K562 (cell line): ENCODE measurements around the gene SIRT4. TPM values are rescaled to one million over a fixed set of nuclear protein-coding genes. Genes with fewer than 3 reads are reported as not detected.

Source experiments
- ASH1L ChIP-seq: fragments of 450-650 bp; IDR thresholded peaks from 2 replicates; pipeline ENCODE4 v1.6.1; 2018; ENCODE audit warnings: borderline replicate concordance, mild to moderate bottlenecking, low read depth; ENCODE audit not compliant: partially characterized antibody
- BMI1 ChIP-seq: fragments of 150-350 bp; IDR thresholded peaks from 2 replicates; pipeline ENCODE4 v1.6.1; 2014; ENCODE audit warnings: low read length
- EGR1 ChIP-seq: fragments of 450-650 bp; conservative IDR thresholded peaks from 2 replicates; pipeline ENCODE4 v1.6.1; 2017; ENCODE audit warnings: mild to moderate bottlenecking
- FOXJ2 ChIP-seq: fragments of 200-800 bp; sonication (Bioruptor generic); IDR thresholded peaks from 2 replicates; pipeline ENCODE4 v1.6.1; 2016; ENCODE audit warnings: missing genetic modification characterization, missing compliant biosample characterization
- GATAD2A ChIP-seq: fragments of 450-650 bp; IDR thresholded peaks from 2 replicates; pipeline ENCODE4 v1.6.1; 2017
- HCFC1 ChIP-seq: IDR thresholded peaks from 2 replicates; pipeline ENCODE4 v1.6.1; 2012; ENCODE audit warnings: low read depth, low read length, improper control_type of control experiment
- MBD2 ChIP-seq: sonication (generic); IDR thresholded peaks from 2 replicates; pipeline ENCODE4 v1.6.1; 2016; ENCODE audit warnings: low read depth, borderline replicate concordance
- POLR2H ChIP-seq: IDR thresholded peaks from 2 replicates; pipeline ENCODE4 v1.6.1; 2016; ENCODE audit warnings: missing genetic modification characterization, low read depth, mild to moderate bottlenecking, control low read depth, missing compliant biosample characterization, moderate library complexity
- PRPF4 ChIP-seq: fragments of 200-400 bp; formaldehyde crosslinking; IDR thresholded peaks from one replicate; pipeline ENCODE4 v1.6.1; 2017; ENCODE audit warnings: low read length, low read depth, mild to moderate bottlenecking; ENCODE audit not compliant: insufficient read depth, poor library complexity, severe bottlenecking
- SRF ChIP-seq, 2 experiments: fragments of 250-450, 450-650 bp in 1 of 2; sonication (Bioruptor Pico) in 1 of 2; sonication (generic) in 1 of 2; formaldehyde crosslinking; IDR thresholded peaks; 2 replicates each; pipeline versions ENCODE4 v1.5.0 to v1.5.1; 2020 to 2022; ENCODE audit warnings: mild to moderate bottlenecking in 1 of 2, missing genetic modification reagents in 1 of 2
- SUPT5H ChIP-seq: fragments of 450-650 bp; IDR thresholded peaks from 2 replicates; pipeline ENCODE4 v1.6.1; 2016
- U2AF2 ChIP-seq: fragments of 200-400 bp; formaldehyde crosslinking; optimal IDR thresholded peaks from 2 replicates; pipeline ENCODE3; 2017; ENCODE audit warnings: low read depth, mild to moderate bottlenecking, low read length
- ZNF282 ChIP-seq: sonication (generic); formaldehyde crosslinking; IDR thresholded peaks from 2 replicates; pipeline ENCODE4 v1.8.1; 2023; ENCODE audit warnings: missing genetic modification reagents
- ZNF347 ChIP-seq: fragments of 450-650 bp; formaldehyde crosslinking; IDR thresholded peaks from 2 replicates; pipeline ENCODE4 v1.4.0; 2020; ENCODE audit warnings: low read depth, mild to moderate bottlenecking, moderate library complexity
- polyA plus RNA-seq, 8 experiments: library from polyadenylated mRNA; depleted of rRNA in 4 of 8; stranded (reverse) in 5 of 8; unstranded in 3 of 8; fragments of >200 nt; fragmentation: Nextera tagmentation in 2 of 8; fragmentation: Illumina TruSeq in 1 of 8; extraction: Ambion mirVana in 2 of 8; extraction: Trizol in 1 of 8; gene quantifications; 2 replicates each; pipeline versions ENCODE4 v1.2.1 to v1.2.3, GENCODE V29; 2011 to 2014; ENCODE audit warnings: inconsistent platforms in 1 of 8, missing spikeins in 1 of 8
- total RNA-seq, 7 experiments: library from RNA; depleted of rRNA in 6 of 7; stranded (reverse); fragments of >200 nt in 6 of 7; fragmentation: Illumina TruSeq in 2 of 7; extraction: Trizol in 2 of 7; gene quantifications; 2 replicates each; pipeline versions ENCODE4 v1.2.1 to v1.2.3, GENCODE V29; 2011 to 2021; ENCODE audit warnings: low replicate concordance in 1 of 7
- TF ChIP-seq, protein P1 (sequence below): fragments of 250-450 bp; sonication (Bioruptor Pico); IDR thresholded peaks from 2 replicates; pipeline ENCODE4 v1.8.0; 2022; ENCODE audit warnings: inconsistent platforms
- TF ChIP-seq, protein P2 (sequence below): fragments of 200-800 bp; sonication (Bioruptor generic); IDR thresholded peaks from 2 replicates; pipeline ENCODE4 v1.6.1; 2017; ENCODE audit warnings: missing genetic modification characterization, missing compliant biosample characterization
- TF ChIP-seq, protein P3 (sequence below), 2 experiments: fragments of 150-350 bp in 1 of 2; IDR thresholded peaks; 2 replicates each; pipeline ENCODE4 v1.6.1; 2012 to 2016; ENCODE audit warnings: low read depth in 2 of 2, low read length in 2 of 2, mild to moderate bottlenecking in 1 of 2, moderate library complexity in 1 of 2
- TF ChIP-seq, protein P4 (sequence below): fragments of 450-650 bp; formaldehyde crosslinking; IDR thresholded peaks from 2 replicates; pipeline ENCODE4 v1.4.0; 2020; ENCODE audit warnings: mild to moderate bottlenecking, moderate library complexity

SIRT4 gene
- total and polyA plus RNA-seq, 9 of the 15 experiments (the other 6 are each of a cell fraction or from before 2014, with no cell fraction given), result 0.86 to 5.2 (median 2.4) TPM

DNA sequence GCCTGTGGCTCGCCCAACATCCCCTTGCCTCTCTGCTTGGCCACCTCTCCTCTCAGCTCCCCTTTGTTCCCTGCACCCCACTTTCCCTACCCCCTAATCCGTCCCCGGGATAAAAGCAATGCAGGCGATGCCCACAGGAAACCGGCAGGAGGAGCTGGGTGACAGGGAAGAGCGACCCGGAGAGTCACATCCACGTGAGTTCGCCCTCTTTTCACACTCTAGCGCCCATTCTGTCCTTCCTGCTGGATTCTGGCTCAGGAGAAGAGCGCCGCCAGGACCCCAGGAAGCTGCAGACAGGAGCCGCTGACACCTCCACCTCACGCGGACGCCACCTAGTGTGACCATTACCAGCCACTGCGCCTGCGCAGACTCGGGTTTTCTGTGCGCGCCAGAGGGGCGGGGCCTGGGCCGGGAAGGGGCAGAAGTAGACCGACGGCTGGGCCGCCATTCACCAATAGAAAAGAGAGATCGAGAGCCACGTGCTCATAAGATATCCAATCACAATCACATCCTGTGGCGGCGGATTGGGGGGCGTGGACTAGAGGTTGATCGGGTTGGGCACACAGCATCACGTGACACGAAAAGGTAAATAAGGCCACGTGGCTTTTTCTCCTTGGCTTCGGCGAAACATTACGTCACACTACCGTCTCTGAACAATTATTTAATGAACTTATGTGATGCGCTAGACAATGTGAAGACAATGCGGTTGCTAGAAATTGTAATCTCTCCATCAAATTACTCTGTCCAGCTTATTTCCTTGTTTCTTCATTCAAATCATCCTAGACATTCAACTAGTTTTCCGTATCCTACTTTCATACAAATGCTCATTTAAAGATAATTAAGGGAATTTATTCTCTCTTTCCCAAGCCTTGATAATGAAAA, 15.3 kb downstream of the SIRT4 start (continued):
- TF ChIP-seq, protein P1, sequence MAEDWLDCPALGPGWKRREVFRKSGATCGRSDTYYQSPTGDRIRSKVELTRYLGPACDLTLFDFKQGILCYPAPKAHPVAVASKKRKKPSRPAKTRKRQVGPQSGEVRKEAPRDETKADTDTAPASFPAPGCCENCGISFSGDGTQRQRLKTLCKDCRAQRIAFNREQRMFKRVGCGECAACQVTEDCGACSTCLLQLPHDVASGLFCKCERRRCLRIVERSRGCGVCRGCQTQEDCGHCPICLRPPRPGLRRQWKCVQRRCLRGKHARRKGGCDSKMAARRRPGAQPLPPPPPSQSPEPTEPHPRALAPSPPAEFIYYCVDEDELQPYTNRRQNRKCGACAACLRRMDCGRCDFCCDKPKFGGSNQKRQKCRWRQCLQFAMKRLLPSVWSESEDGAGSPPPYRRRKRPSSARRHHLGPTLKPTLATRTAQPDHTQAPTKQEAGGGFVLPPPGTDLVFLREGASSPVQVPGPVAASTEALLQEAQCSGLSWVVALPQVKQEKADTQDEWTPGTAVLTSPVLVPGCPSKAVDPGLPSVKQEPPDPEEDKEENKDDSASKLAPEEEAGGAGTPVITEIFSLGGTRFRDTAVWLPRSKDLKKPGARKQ, result no peak
- TF ChIP-seq ZNF347 (CRISPR knock-in tag) (no peak), ZNF282 (CRISPR knock-in tag) (no peak), GATAD2A (no peak), EGR1 (peak; percentile 21; the same call in 1 of the 2 replicates), BMI1 (no peak), PRPF4 (no peak), ASH1L (peak; percentile 45), FOXJ2 (tag) (peak; percentile 82), POLR2H (tag) (peak; percentile 78), SUPT5H (peak; percentile 90), MBD2 (peak; percentile 56; the same call in 1 of the 2 replicates), HCFC1 (peak; percentile 42; the same call in 1 of the 2 replicates), U2AF2 (no peak), SRF (CRISPR knock-in tag; IDR thresholded peaks at IDR 0.05) (peak in 1 of 2 experiments; percentile 31; a peak in 1 of 4 replicates)
- TF ChIP-seq, protein P2, sequence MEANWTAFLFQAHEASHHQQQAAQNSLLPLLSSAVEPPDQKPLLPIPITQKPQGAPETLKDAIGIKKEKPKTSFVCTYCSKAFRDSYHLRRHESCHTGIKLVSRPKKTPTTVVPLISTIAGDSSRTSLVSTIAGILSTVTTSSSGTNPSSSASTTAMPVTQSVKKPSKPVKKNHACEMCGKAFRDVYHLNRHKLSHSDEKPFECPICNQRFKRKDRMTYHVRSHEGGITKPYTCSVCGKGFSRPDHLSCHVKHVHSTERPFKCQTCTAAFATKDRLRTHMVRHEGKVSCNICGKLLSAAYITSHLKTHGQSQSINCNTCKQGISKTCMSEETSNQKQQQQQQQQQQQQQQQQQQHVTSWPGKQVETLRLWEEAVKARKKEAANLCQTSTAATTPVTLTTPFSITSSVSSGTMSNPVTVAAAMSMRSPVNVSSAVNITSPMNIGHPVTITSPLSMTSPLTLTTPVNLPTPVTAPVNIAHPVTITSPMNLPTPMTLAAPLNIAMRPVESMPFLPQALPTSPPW (CRISPR knock-in tag), result peak; percentile 73
- TF ChIP-seq, protein P3, sequence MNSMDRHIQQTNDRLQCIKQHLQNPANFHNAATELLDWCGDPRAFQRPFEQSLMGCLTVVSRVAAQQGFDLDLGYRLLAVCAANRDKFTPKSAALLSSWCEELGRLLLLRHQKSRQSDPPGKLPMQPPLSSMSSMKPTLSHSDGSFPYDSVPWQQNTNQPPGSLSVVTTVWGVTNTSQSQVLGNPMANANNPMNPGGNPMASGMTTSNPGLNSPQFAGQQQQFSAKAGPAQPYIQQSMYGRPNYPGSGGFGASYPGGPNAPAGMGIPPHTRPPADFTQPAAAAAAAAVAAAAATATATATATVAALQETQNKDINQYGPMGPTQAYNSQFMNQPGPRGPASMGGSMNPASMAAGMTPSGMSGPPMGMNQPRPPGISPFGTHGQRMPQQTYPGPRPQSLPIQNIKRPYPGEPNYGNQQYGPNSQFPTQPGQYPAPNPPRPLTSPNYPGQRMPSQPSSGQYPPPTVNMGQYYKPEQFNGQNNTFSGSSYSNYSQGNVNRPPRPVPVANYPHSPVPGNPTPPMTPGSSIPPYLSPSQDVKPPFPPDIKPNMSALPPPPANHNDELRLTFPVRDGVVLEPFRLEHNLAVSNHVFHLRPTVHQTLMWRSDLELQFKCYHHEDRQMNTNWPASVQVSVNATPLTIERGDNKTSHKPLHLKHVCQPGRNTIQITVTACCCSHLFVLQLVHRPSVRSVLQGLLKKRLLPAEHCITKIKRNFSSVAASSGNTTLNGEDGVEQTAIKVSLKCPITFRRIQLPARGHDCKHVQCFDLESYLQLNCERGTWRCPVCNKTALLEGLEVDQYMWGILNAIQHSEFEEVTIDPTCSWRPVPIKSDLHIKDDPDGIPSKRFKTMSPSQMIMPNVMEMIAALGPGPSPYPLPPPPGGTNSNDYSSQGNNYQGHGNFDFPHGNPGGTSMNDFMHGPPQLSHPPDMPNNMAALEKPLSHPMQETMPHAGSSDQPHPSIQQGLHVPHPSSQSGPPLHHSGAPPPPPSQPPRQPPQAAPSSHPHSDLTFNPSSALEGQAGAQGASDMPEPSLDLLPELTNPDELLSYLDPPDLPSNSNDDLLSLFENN (IDR thresholded peaks at IDR 0.05; ENCODE audit: low read depth in 2 of 2, low read length in 2 of 2), result 0 out of 4 replicates have a peak, but pooled peaks of 1 of the 2 experiments have one; percentile 43
- TF ChIP-seq, protein P4, sequence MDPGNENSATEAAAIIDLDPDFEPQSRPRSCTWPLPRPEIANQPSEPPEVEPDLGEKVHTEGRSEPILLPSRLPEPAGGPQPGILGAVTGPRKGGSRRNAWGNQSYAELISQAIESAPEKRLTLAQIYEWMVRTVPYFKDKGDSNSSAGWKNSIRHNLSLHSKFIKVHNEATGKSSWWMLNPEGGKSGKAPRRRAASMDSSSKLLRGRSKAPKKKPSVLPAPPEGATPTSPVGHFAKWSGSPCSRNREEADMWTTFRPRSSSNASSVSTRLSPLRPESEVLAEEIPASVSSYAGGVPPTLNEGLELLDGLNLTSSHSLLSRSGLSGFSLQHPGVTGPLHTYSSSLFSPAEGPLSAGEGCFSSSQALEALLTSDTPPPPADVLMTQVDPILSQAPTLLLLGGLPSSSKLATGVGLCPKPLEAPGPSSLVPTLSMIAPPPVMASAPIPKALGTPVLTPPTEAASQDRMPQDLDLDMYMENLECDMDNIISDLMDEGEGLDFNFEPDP, result no peak
